Gastroesophageal sphincter (tissue), 4 donors: ENCODE results near the gene SERPINA1. TPM values are rescaled to one million over a fixed set of nuclear protein-coding genes. Genes with fewer than 3 reads are reported as not detected.

Experiments used
- ATAC-seq: fragments of 150-250 bp; one replicate; pipeline ENCODE4 v1.9.1; 2016; ENCODE audit warnings: mild to moderate bottlenecking, moderate library complexity
- H3K27ac ChIP-seq, 4 donors: fragments of 200-600 bp; sonication (generic) in 3 of 4; 1 replicate in 3 of 4; 2 replicates in 1 of 4; pipeline ENCODE4 v1.5.1; 2016 to 2019
- H3K27me3 ChIP-seq: fragments of 200-600 bp; sonication (generic); one replicate; pipeline ENCODE4 v1.5.1; 2019
- H3K36me3 ChIP-seq, 2 donors: fragments of 200-600 bp; sonication (generic); one replicate each; pipeline ENCODE4 v1.5.1; 2019; ENCODE audit warnings: control low read depth in 1 of 2
- H3K4me1 ChIP-seq, 3 donors: fragments of 200-600 bp; sonication (generic); 1 replicate in 2 of 3; 2 replicates in 1 of 3; pipeline ENCODE4 v1.5.1; 2016 to 2019; ENCODE audit warnings: control low read depth in 2 of 3
- H3K4me3 ChIP-seq, 2 donors: fragments of 200-600 bp; sonication (generic); one replicate each; pipeline ENCODE4 v1.5.1; 2019; ENCODE audit warnings: mild to moderate bottlenecking in 1 of 2, moderate library complexity in 1 of 2
- H3K9me3 ChIP-seq, 3 donors: fragments of 200-600 bp; sonication (generic); one replicate each; pipeline ENCODE4 v1.5.1; 2017 to 2019; ENCODE audit warnings: control low read depth in 2 of 3
- EP300 ChIP-seq: sonication (generic); formaldehyde crosslinking; IDR thresholded peaks from one replicate; pipeline ENCODE4 v1.6.1; 2017; ENCODE audit warnings: antibody characterized with exemption, mild to moderate bottlenecking
- POLR2A ChIP-seq, 2 donors: fragments of 450-650 bp; IDR thresholded peaks; one replicate each; pipeline ENCODE4 v1.6.1; 2017; ENCODE audit warnings: antibody characterized with exemption in 2 of 2, mild to moderate bottlenecking in 2 of 2, moderate library complexity in 1 of 2
- POLR2AphosphoS5 ChIP-seq: sonication (generic); formaldehyde crosslinking; IDR thresholded peaks from one replicate; pipeline ENCODE4 v1.6.1; 2017; ENCODE audit warnings: antibody characterized with exemption
- WGBS, 2 donors: methylation state at CpG; one replicate each; pipeline ENCODE4 v1.1.5; 2018; ENCODE audit warnings: low coverage in 1 of 2; 5-methylcytosine and 5-hydroxymethylcytosine counted together
- total RNA-seq, 4 donors: library from RNA; depleted of rRNA; stranded (reverse); fragments of >200 nt; gene quantifications; one replicate each; pipeline ENCODE4 v1.1.0, GENCODE V29; 2016
- TF ChIP-seq, protein P1 (sequence below), 4 experiments: fragments of 200-600 bp in 2 of 4; fragments of 450-650 bp in 2 of 4; sonication (generic) in 1 of 4; IDR thresholded peaks; one replicate each; pipeline ENCODE4 v1.5.1; 2017 to 2019; ENCODE audit warnings: antibody characterized with exemption in 4 of 4, mild to moderate bottlenecking in 2 of 4, moderate library complexity in 2 of 4

Gene SERPINA1
- total RNA-seq, 4 donors from 2014 or later = 1.7 to 22.1 (median 9.4) TPM

- no peak for ATAC-seq
- no CpG with 5 or more reads among the region's 12 CpGs for WGBS, 2 donors
- Histone ChIP-seq H3K36me3 (no peaks in the 10 kb centered on the region), H3K4me1 (peaks cover 0 to 4% (median 1%) of the 10 kb centered on the region in 3 donors), H3K27me3 (peaks cover 10% of the 10 kb centered on the region), H3K27ac (peak overlapping the region in 1 of 4 donors; percentile 30), H3K4me3 (no peak overlapping the region), H3K9me3 (no peaks in the 10 kb centered on the region)
- no peak for TF ChIP-seq EP300
- no peak for TF ChIP-seq POLR2AphosphoS5
- TF ChIP-seq, protein P1, sequence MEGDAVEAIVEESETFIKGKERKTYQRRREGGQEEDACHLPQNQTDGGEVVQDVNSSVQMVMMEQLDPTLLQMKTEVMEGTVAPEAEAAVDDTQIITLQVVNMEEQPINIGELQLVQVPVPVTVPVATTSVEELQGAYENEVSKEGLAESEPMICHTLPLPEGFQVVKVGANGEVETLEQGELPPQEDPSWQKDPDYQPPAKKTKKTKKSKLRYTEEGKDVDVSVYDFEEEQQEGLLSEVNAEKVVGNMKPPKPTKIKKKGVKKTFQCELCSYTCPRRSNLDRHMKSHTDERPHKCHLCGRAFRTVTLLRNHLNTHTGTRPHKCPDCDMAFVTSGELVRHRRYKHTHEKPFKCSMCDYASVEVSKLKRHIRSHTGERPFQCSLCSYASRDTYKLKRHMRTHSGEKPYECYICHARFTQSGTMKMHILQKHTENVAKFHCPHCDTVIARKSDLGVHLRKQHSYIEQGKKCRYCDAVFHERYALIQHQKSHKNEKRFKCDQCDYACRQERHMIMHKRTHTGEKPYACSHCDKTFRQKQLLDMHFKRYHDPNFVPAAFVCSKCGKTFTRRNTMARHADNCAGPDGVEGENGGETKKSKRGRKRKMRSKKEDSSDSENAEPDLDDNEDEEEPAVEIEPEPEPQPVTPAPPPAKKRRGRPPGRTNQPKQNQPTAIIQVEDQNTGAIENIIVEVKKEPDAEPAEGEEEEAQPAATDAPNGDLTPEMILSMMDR (IDR thresholded peaks at IDR 0.05) = no peak
- TF ChIP-seq POLR2A (IDR thresholded peaks at IDR 0.05) = no peak
Observed at GRCh38 chr14:94390372-94391086, 2.1 kb upstream of the SERPINA1 start.

GRCh38 chr14:94389731-94390371 is 1.4 kb upstream of the SERPINA1 start:
- ATAC-seq = no peak
- Histone ChIP-seq H3K4me1 (peaks cover 0 to 10% (median 8%) of the 10 kb centered on the region in 3 donors), H3K27ac (no peak overlapping the region), H3K27me3 (peaks cover 10% of the 10 kb centered on the region), H3K36me3 (no peaks in the 10 kb centered on the region), H3K4me3 (no peak overlapping the region), H3K9me3 (no peaks in the 10 kb centered on the region)
- 68 to 77% methylated on average over 8 of the region's 10 CpGs for WGBS, 2 donors
- TF ChIP-seq POLR2A (IDR thresholded peaks at IDR 0.05) (no peak), EP300 (no peak), POLR2AphosphoS5 (no peak)
- TF ChIP-seq, protein P1 (IDR thresholded peaks at IDR 0.05) = no peak

- TF ChIP-seq EP300 = no peak
- TF ChIP-seq POLR2AphosphoS5 = no peak
- TF ChIP-seq POLR2A (IDR thresholded peaks at IDR 0.05) = no peak
- TF ChIP-seq, protein P1 (IDR thresholded peaks at IDR 0.05) = no peak
- H3K9me3 ChIP-seq = no peaks in the 10 kb centered on the region
- no peak overlapping the region for H3K27ac ChIP-seq
- no peak overlapping the region for H3K4me3 ChIP-seq
- no CpG with 5 or more reads among the region's 5 CpGs for WGBS, 2 donors
- no peak for ATAC-seq
- peaks cover 10% of the 10 kb centered on the region for H3K27me3 ChIP-seq
- no peaks in the 10 kb centered on the region for H3K36me3 ChIP-seq
- H3K4me1 ChIP-seq = peaks cover 0 to 18% (median 8%) of the 10 kb centered on the region in 3 donors
Observed at GRCh38 chr14:94389104-94389469, 685 bp upstream of the SERPINA1 start.

DNA sequence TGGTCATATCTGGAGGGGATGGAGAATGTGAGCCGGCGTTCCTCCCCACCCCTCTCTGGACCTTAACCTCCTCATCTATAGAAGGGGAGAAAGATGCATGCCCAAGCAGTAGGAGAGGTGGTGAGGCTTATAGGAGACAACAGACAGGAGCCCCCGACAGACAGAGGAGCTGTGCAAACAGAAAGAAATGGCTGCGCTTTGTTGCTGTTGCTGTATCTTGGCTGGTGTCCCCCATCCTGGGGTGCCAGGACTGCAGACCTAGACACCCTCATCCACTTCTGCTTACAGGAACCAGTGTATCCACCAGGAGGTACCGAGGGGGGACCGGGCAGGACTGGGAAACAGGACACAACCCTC is 397 bp downstream of the SERPINA1 start:
- no peaks in the 10 kb centered on the region for H3K36me3 ChIP-seq
- no peak for ATAC-seq
- 71 to 80% methylated on average over 1 to 3 of the region's 6 CpGs for WGBS, 2 donors
- H3K27me3 ChIP-seq = peaks cover 10% of the 10 kb centered on the region
- H3K4me3 ChIP-seq = no peak overlapping the region
- TF ChIP-seq EP300 (no peak), POLR2A (IDR thresholded peaks at IDR 0.05) (no peak), POLR2AphosphoS5 (no peak)
- TF ChIP-seq, protein P1 (IDR thresholded peaks at IDR 0.05) = no peak
- no peak overlapping the region for H3K27ac ChIP-seq
- peaks cover 0 to 18% (median 8%) of the 10 kb centered on the region in 3 donors for H3K4me1 ChIP-seq
- no peaks in the 10 kb centered on the region for H3K9me3 ChIP-seq
